HG02678 (cell line): ENCODE data around the gene TXK.

Source experiments
- ATAC-seq: cut with Tn5 transposase; IDR thresholded peaks from one replicate; pipeline ENCODE4 v1.9.1; 2021; ENCODE audit warnings: mild to moderate bottlenecking, moderate library complexity; ENCODE audit not compliant: unreplicated experiment

Gene TXK

GRCh38 chr4:48138511-48138910 is 4.5 kb upstream of the TXK start:
- ATAC-seq = no peak

GRCh38 chr4:48137846-48138245 is 3.8 kb upstream of the TXK start:
- no peak for ATAC-seq

DNA sequence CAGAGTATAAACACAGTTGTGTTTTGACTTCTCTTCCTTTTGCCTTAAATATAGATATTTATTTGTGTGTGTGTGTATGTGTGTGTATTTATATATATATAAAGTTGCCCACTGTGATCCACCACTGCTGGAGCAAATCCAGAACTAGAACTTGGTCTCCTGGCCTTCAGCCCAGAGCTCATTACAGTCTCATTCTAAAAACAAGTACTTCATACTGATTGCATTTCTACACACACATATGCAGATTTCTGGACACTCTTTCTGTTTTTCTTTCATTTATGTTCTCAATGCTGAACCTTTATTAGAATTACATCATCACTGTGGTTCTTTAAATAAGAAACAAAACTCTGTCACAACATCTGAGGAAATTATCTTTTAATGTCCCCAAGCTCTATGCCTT is 381 bp downstream of the TXK start:
- ATAC-seq = no peak

DNA sequence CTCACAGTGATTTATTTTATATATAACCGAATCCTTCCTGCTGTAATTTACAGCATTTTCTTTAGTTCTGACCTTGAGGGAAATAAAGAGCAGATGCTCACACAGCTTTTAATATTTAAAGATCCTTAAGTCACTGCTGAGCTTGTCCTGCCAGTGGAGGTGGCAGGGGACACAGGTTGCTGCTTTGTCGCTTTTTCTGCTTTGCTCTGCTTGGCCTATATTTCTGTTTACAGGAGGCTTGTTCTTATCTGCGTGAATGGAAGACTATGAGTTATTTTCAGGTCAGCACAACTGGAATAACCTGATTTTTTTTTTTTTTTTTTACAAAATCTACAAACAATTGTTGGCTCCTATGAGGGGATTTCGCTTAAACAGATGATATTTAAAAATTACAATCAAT is 2.3 kb downstream of the TXK start:
- ATAC-seq = no peak

DNA sequence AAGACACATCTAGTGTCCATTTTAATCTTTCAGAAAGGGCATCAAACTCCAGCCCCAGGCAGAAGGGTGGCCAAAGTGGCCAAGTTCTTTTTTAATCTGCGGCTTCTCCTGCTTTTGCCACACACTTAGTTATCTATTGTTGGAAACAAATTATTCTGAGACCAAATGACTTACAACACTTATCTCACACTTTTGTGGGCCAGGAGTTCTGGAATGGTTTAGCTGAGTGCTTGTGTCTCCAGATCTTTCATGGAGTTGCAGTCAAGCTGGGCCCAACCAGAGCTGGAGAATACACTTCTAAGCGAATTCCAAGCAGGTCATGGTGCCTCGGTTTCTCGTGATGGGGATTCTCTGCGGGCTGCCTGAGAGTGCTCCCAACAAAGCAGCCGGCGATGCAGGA is 4.0 kb downstream of the TXK start:
- no peak for ATAC-seq

- no peak for ATAC-seq
Observed at GRCh38 chr4:48129307-48130014, 4.6 kb downstream of the TXK start.

GRCh38 chr4:48127682-48128404 is 6.2 kb downstream of the TXK start:
- peak; percentile 77 for ATAC-seq

DNA sequence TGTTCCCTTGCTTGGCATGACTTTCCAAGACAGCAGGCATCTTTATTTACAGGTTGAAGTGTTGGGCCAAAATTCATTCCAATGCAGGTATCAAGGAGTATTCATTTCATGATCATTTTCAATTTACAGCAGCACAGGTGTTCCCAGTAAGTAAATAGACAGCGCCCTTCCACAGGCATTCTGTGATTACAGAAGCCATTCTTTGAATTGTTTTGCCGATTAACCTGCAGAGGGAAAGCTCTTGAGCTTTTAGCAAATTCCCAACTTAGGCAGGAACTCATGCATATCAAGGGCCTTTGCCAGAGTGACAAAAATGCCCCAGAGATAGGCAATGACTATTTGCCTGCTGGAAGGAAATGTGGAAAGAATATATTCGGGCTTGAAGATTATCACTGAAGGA is 6.8 kb downstream of the TXK start:
- no peak for ATAC-seq

DNA sequence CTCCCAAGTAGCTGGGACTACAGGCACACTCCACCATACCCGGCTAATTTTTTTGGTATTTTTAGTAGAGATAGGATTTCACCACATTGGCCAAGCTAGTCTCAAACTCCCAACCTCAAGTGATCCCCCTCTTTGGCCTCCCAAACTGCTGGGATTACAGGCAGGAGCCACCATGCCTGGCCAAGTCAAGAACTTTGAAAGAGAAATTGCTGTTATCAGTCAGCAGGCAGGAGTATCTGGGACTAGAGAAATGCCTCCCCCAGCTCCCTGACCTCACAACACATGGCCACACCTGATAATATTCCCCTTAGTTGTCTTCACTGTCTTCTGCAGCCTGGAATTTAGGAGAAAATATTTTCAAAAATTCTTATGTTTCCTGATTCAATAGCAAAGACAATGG is 7.4 kb downstream of the TXK start:
- no peak for ATAC-seq

- ATAC-seq = no peak
Observed at GRCh38 chr4:48124870-48125269, 9.2 kb downstream of the TXK start.

- ATAC-seq = no peak
Observed at GRCh38 chr4:48122756-48123155, 11.3 kb downstream of the TXK start.

DNA sequence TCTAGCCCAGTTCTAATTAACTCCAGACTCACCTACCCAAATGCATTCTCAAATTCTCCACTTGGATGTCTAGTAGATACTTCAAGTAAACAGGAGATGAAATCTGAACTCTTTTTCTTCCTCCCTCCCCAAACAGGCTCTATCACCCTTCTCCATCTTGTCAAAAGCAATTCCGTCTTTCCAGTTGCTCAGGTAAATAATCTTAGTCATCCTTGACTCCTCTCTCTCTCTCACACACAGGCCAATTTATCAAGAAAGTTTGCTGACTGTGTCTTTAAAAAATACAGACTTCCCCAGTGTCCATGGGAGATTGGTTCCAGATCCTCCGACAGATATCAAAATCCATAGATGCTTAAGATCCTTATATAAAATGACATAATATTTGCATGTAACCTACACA is 12.9 kb downstream of the TXK start:
- no peak for ATAC-seq

- ATAC-seq = no peak
Observed at GRCh38 chr4:48120132-48120531, 13.9 kb downstream of the TXK start.

GRCh38 chr4:48119646-48120045 is 14.4 kb downstream of the TXK start:
- ATAC-seq = no peak

DNA sequence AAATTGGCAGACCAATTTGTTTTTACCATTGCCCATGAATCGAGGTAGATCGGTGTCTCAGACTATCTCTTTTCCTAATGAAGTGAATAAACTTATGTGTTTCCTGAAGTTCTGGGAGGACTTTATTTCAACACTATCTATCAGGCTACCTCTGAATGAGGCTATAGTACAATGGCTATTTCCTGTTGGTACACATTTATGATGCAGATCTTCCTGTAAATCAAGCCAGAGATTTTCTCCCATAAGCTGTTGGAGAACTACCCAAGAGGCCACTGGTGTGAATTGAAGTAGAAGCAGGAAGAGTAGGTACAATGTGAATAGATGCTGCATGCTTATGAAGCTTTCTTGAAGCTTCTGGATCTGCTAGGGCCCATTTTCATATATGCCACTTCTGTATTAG is 16.0 kb downstream of the TXK start:
- ATAC-seq = no peak

- no peak for ATAC-seq
Observed at GRCh38 chr4:48116582-48116981, 17.5 kb downstream of the TXK start.

GRCh38 chr4:48114412-48114811 is 19.6 kb downstream of the TXK start:
- ATAC-seq = no peak

GRCh38 chr4:48112017-48112667 is 21.9 kb downstream of the TXK start:
- no peak for ATAC-seq

DNA sequence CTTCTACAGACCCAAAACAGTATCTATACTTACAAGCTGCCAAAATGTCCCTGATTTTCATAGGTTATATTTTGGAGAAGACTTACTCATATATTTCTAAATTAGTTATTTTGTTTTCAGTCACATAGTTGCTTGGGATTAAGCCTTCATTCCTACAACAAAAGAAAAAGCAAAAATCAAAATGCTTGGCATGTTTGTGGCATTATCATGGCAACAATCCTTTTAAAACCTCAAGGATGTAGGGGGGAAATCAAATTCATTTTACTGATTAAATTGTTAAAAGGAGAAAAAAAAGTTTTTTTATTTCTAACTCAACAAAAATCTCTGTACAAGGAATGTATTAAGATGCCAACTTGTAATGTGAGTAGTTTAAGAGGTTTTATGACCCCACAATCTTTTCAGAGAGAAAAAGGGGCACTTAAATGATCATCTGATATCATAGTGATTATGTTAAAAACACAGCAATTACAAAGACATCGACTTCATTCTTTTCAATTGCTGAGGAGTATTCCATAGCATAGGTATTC is 23.5 kb downstream of the TXK start:
- no peak for ATAC-seq

DNA sequence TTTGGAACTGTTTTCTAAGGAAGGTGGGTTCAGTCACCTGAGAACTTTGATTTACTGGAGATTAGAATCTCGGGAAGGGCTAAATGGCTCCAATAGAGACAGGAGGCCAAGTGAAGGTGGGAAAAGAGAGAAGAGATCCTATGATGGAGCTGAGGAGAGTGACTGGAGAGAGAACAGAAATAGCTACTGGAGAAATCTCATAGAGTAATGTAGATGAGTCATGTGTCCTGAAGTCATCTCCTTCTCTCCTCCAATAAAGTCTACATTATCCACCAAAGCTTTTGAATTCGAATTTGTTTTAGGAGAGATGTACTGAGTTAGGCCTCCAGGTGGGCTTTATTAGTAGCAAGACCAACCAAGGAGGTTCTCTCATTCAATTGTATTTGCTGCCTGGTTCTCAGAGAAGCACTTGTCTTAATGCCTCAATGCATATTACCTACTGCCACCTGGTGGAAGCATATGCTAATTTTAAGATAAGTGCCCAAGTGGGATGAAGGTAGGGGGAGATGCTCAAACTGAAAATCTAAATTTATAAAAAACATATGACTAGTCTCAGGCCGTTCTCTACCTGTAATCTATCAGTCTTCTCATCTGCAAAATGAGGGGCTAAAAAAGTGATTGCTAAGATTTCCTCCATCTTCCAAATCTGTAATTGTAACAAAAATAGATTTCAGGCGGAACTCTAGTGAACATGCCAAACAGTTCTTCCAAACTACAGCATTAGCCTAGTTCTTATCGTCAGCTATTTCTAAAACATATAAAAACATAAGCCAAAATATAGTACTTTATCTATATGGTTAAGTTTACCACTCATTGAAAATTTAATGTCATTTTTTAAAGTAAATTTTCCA is 24.4 kb downstream of the TXK start:
- peak; percentile 78 for ATAC-seq
